ENCODE results near the gene CHADL. TPM values are rescaled to one million over a fixed set of nuclear protein-coding genes. Genes with fewer than 3 reads are reported as not detected.

CHADL gene
- total and polyA plus RNA-seq, 7 donors: 0.32 to 2.0 (median 0.62) TPM

GRCh38 chr22:41285820-41286638 is 45.3 kb upstream of the CHADL start, which contains the start of gene RANGAP1:
RANGAP1 (minus strand) TSS chr22:41286187; CDS start chr22:41281044, 5,143 bp downstream.
- Histone ChIP-seq H3K27me3 (ENCODE audit: insufficient read depth in 3 of 3, low read length in 2 of 3) (no peaks in the 10 kb centered on the region), H3K36me3 (ENCODE audit: insufficient read depth in 1 of 2, low read depth in 1 of 2) (peaks cover 0 to 39% of the 10 kb centered on the region in 2 donors), H3K9me3 (no peaks in the 10 kb centered on the region), H3K4me1 (peaks cover 8% of the 10 kb centered on the region), H3K4me3 (peak within 1 kb of the TSS; percentile 88), H3K27ac (peak within 1 kb of the TSS; percentile 91)
- TF ChIP-seq CTCF (IDR thresholded peaks at IDR 0.05): peak; percentile 19
- peak; percentile 98 to 99 (median 98) for ATAC-seq
- intact Hi-C loops (cut with DNase I): no loop called here
- WGBS, 3 donors: 0 to 1% (median 0%) methylated on average over 61 to 77 of the region's 77 CpGs
- DNase-seq: peak; percentile 98 to 99

GRCh38 chr22:41285441-41285819 is 44.7 kb upstream of the CHADL start:
- DNase-seq (peak; percentile 68 to 74), ATAC-seq (peak; percentile 56 to 67 (median 60))
- H3K9me3 ChIP-seq: no peaks in the 10 kb centered on the region
- peaks cover 8% of the 10 kb centered on the region for H3K4me1 ChIP-seq
- TF ChIP-seq CTCF (IDR thresholded peaks at IDR 0.05): no peak
- no peaks in the 10 kb centered on the region for H3K27me3 ChIP-seq (ENCODE audit: insufficient read depth in 3 of 3, low read length in 2 of 3)
- 1 to 2% (median 1%) methylated on average over 28 to 30 of the region's 30 CpGs for WGBS, 3 donors
- intact Hi-C loops (cut with DNase I): no loop called here
- peaks cover 3 to 45% of the 10 kb centered on the region in 2 donors for H3K36me3 ChIP-seq (ENCODE audit: insufficient read depth in 1 of 2, low read depth in 1 of 2)
- peak overlapping the region; percentile 91 for H3K27ac ChIP-seq
- peak overlapping the region; percentile 88 for H3K4me3 ChIP-seq

- DNase-seq (no peak), ATAC-seq (no peak)
- Histone ChIP-seq H3K36me3 (ENCODE audit: insufficient read depth in 1 of 2, low read depth in 1 of 2) (peaks cover 8 to 54% of the 10 kb centered on the region in 2 donors), H3K4me3 (peak overlapping the region; percentile 88), H3K27me3 (ENCODE audit: insufficient read depth in 3 of 3, low read length in 2 of 3) (no peaks in the 10 kb centered on the region), H3K9me3 (no peaks in the 10 kb centered on the region), H3K27ac (peak overlapping the region; percentile 91), H3K4me1 (peaks cover 8% of the 10 kb centered on the region)
- 90 to 94% (median 91%) methylated on average over 10 of the region's 10 CpGs for WGBS, 3 donors
- TF ChIP-seq CTCF (IDR thresholded peaks at IDR 0.05): no peak
- intact Hi-C loops (cut with DNase I): no loop called here
These were observed 43.7 kb upstream of the CHADL start for GRCh38 chr22:41284465-41284864.

- Histone ChIP-seq H3K36me3 (ENCODE audit: insufficient read depth in 1 of 2, low read depth in 1 of 2) (peaks cover 11 to 89% of the 10 kb centered on the region in 2 donors), H3K27me3 (ENCODE audit: insufficient read depth in 3 of 3, low read length in 2 of 3) (no peaks in the 10 kb centered on the region), H3K4me3 (no peak overlapping the region), H3K27ac (no peak overlapping the region), H3K4me1 (peaks cover 8% of the 10 kb centered on the region), H3K9me3 (no peaks in the 10 kb centered on the region)
- no peak for TF ChIP-seq CTCF (IDR thresholded peaks at IDR 0.05)
- peak in 1 of 2 donors; percentile 12 for DNase-seq
- intact Hi-C loops (cut with DNase I): no loop called here
- 77 to 90% (median 85%) methylated on average over 2 of the region's 2 CpGs for WGBS, 3 donors
- ATAC-seq: no peak
These were observed 40.1 kb upstream of the CHADL start for GRCh38 chr22:41280854-41281253.

Measured in psoas muscle (tissue), 8 donors.